ENCODE measurements around the gene SCG3.

Gene SCG3

GRCh38 chr15:51731549-51732267 lies 50.4 kb downstream of the SCG3 start:
- DNase-seq = no peak

GRCh38 chr15:51732646-51733045 lies 51.3 kb downstream of the SCG3 start:
- no peak for DNase-seq

- no peak for DNase-seq
These were observed 54.1 kb downstream of the SCG3 start for GRCh38 chr15:51735228-51736010.

- no peak for DNase-seq
These were observed 54.8 kb downstream of the SCG3 start for GRCh38 chr15:51736069-51736468.

- peak; percentile 42 for DNase-seq
These were observed 55.6 kb downstream of the SCG3 start for GRCh38 chr15:51736751-51737521.

GRCh38 chr15:51737522-51738305 lies 56.4 kb downstream of the SCG3 start, which contains the start of gene LYSMD2:
Gene LYSMD2 (minus strand): TSS chr15:51737655. CDS start chr15:51737622, 33 bp downstream.
- peak; percentile 82 for DNase-seq

- DNase-seq = no peak
These were observed 57.2 kb downstream of the SCG3 start for GRCh38 chr15:51738553-51738952.

GRCh38 chr15:51739061-51739712 lies 57.9 kb downstream of the SCG3 start:
- no peak for DNase-seq

- no peak for DNase-seq
These were observed 68.0 kb downstream of the SCG3 start for GRCh38 chr15:51749307-51749706.

- no peak for DNase-seq
These were observed 68.9 kb downstream of the SCG3 start for GRCh38 chr15:51750186-51750585.

GRCh38 chr15:51750792-51751696 lies 69.7 kb downstream of the SCG3 start, which contains the start of gene TMOD2:
Gene TMOD2 (plus strand): TSS chr15:51751597. CDS start chr15:51766442, 14,845 bp downstream.
- peak; percentile 40 for DNase-seq

- DNase-seq = peak; percentile 49
These were observed 70.7 kb downstream of the SCG3 start for GRCh38 chr15:51751697-51752683.

- DNase-seq = no peak
These were observed 71.6 kb downstream of the SCG3 start for GRCh38 chr15:51752888-51753287.

GRCh38 chr15:51754267-51754666 lies 73.0 kb downstream of the SCG3 start:
- no peak for DNase-seq

GRCh38 chr15:51755790-51756189 lies 74.5 kb downstream of the SCG3 start:
- DNase-seq = no peak

- no peak for DNase-seq
These were observed 75.2 kb downstream of the SCG3 start for GRCh38 chr15:51756482-51756881.

- no peak for DNase-seq
These were observed 76.1 kb downstream of the SCG3 start for GRCh38 chr15:51757450-51757849.

- DNase-seq = peak; percentile 67
These were observed 77.3 kb downstream of the SCG3 start for GRCh38 chr15:51758645-51759044.

GRCh38 chr15:51759557-51760070 lies 78.3 kb downstream of the SCG3 start:
- DNase-seq = peak; percentile 42
